Thoracic aorta (tissue), 2 donors: ENCODE measurements around the gene SEC61A2. TPM values are rescaled to one million over a fixed set of nuclear protein-coding genes. Genes with fewer than 3 reads are reported as not detected.

Source experiments
- ATAC-seq: fragments of 150-250 bp; one replicate; pipeline ENCODE4 v1.8.0; 2017; ENCODE audit warnings: low read depth; ENCODE audit not compliant: insufficient number of reproducible peaks, low FRiP score
- DNase-seq: peaks from one replicate; pipeline ENCODE4 v3.0.0-alpha.2; 2020; ENCODE audit warnings: low spot score
- H3K27ac ChIP-seq, 2 donors: fragments of 200-600 bp; sonication (generic); 1 replicate in 1 of 2; 2 replicates in 1 of 2; pipeline ENCODE4 v1.5.1; 2016; ENCODE audit warnings: mild to moderate bottlenecking in 2 of 2, moderate library complexity in 2 of 2
- H3K27me3 ChIP-seq: fragments of 200-600 bp; sonication (generic); replicated peaks from 2 replicates; pipeline ENCODE4 v1.6.0; 2016; ENCODE audit warnings: mild to moderate bottlenecking; ENCODE audit not compliant: insufficient read depth
- H3K36me3 ChIP-seq: fragments of 200-600 bp; sonication (generic); one replicate; pipeline ENCODE4 v1.5.1; 2016
- H3K4me1 ChIP-seq, 2 donors: fragments of 200-600 bp; sonication (generic); 1 replicate in 1 of 2; 2 replicates in 1 of 2; pipeline versions ENCODE4 v1.5.1 to v1.6.0; 2016; ENCODE audit warnings: low read depth in 2 of 2, mild to moderate bottlenecking in 1 of 2; ENCODE audit not compliant: control insufficient read depth in 1 of 2
- H3K4me3 ChIP-seq: fragments of 200-600 bp; sonication (generic); 2 replicates; pipeline ENCODE4 v1.5.1; 2016; ENCODE audit warnings: mild to moderate bottlenecking
- H3K9me3 ChIP-seq: fragments of 200-600 bp; sonication (generic); 2 replicates; pipeline ENCODE4 v1.5.1; 2016
- total RNA-seq, 2 donors: library from RNA; depleted of rRNA; stranded (reverse); fragments of >200 nt; gene quantifications; one replicate each; pipeline versions ENCODE4 v1.1.0 to v1.2.3, GENCODE V29; 2016
- TF ChIP-seq, protein P1 (sequence below): fragments of 200-600 bp; sonication (generic); IDR thresholded peaks from one replicate; pipeline ENCODE4 v1.5.1; 2019; ENCODE audit warnings: antibody characterized with exemption

Gene SEC61A2
- total RNA-seq, 2 donors from 2014 or later, result 3.5 to 15.4 TPM

DNA sequence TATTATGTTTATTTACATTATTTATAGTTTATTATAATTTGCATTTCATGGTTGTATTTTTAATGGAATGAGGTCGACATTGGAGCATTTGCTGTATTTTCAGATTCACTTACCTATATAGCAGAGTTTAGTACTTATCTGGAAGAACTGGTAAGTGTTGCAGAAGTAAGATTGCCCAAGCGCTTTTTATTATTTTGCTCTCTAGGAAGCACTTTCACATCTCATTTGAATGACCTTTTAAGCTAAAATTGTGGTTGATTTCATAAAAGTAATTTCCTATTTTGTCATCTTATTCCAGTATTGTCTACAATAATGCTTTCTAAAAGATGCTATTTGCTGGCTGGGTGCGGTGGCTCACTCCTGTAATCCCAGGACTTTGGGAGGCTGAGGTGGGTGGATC, 28.6 kb downstream of the SEC61A2 start:
- no peak for DNase-seq
- Histone ChIP-seq H3K4me1 (no peaks in the 10 kb centered on the region), H3K36me3 (peaks cover 42% of the 10 kb centered on the region), H3K9me3 (no peaks in the 10 kb centered on the region), H3K27ac (no peak overlapping the region), H3K27me3 (no peaks in the 10 kb centered on the region), H3K4me3 (no peak overlapping the region)
- ATAC-seq, result no peak
- TF ChIP-seq, protein P1, sequence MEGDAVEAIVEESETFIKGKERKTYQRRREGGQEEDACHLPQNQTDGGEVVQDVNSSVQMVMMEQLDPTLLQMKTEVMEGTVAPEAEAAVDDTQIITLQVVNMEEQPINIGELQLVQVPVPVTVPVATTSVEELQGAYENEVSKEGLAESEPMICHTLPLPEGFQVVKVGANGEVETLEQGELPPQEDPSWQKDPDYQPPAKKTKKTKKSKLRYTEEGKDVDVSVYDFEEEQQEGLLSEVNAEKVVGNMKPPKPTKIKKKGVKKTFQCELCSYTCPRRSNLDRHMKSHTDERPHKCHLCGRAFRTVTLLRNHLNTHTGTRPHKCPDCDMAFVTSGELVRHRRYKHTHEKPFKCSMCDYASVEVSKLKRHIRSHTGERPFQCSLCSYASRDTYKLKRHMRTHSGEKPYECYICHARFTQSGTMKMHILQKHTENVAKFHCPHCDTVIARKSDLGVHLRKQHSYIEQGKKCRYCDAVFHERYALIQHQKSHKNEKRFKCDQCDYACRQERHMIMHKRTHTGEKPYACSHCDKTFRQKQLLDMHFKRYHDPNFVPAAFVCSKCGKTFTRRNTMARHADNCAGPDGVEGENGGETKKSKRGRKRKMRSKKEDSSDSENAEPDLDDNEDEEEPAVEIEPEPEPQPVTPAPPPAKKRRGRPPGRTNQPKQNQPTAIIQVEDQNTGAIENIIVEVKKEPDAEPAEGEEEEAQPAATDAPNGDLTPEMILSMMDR, result no peak

DNA sequence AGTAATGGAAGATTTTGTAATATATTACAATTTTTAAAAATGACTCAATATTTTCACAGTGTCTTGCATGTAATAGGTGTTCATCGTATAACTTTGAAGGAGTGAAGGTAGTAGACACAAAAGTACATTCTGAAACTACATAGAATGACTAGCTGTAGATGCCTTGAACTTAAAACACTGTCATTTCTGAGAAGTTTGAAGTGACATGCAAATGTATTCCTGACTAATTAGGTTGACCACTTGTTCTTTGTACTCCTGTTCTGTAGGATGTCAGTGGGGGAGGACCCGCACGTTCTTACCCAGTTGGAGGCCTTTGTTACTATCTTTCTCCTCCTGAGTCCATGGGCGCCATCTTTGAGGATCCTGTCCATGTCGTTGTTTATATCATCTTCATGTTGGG, 31.2 kb downstream of the SEC61A2 start:
- H3K9me3 ChIP-seq, result no peaks in the 10 kb centered on the region
- no peak overlapping the region for H3K4me3 ChIP-seq
- DNase-seq, result no peak
- no peaks in the 10 kb centered on the region for H3K27me3 ChIP-seq
- H3K27ac ChIP-seq, result no peak overlapping the region
- H3K4me1 ChIP-seq, result no peaks in the 10 kb centered on the region
- TF ChIP-seq, protein P1, result no peak
- ATAC-seq, result no peak
- peaks cover 47% of the 10 kb centered on the region for H3K36me3 ChIP-seq

DNA sequence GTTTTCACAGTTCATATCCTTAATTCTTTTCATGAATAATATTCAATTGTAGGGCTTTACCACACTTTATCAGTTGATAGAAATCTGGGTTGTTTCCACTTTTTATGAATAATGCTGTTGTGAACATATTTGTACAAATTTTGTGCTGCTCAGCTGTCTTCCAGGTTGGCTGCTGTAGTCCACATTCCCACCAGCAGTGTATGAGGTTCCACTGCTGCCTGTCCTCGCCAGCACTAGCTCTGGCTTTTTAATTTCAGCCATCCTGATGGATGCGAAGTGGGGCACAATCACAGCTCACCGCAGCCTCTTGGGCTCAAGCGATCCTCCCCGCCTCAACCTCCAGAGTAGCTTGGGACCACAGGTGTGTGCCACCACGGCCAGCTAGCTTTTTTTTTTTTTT, 33.5 kb downstream of the SEC61A2 start:
- peaks cover 49% of the 10 kb centered on the region for H3K36me3 ChIP-seq
- TF ChIP-seq, protein P1, result no peak

DNA sequence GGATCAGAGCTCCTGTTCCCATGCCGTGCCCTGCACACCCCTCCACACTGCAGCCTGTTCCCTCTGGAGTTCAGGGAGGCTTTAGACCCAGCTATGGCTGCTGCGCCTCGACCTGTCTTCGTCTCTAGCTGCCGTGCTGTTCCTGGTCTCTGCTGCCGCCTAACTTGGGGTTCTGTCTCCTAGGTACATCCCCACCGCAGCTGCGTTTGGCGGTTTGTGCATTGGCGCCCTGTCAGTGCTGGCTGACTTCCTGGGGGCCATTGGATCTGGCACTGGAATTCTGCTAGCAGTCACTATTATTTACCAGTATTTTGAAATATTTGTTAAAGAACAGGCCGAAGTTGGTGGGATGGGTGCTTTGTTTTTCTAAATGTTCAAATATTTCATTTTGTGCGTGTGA, 34.6 kb downstream of the SEC61A2 start:
- H3K9me3 ChIP-seq, result no peaks in the 10 kb centered on the region
- ATAC-seq (no peak), DNase-seq (no peak)
- no peak overlapping the region for H3K4me3 ChIP-seq
- peaks cover 47% of the 10 kb centered on the region for H3K36me3 ChIP-seq
- H3K4me1 ChIP-seq, result no peaks in the 10 kb centered on the region
- no peak overlapping the region for H3K27ac ChIP-seq
- H3K27me3 ChIP-seq, result no peaks in the 10 kb centered on the region
- TF ChIP-seq, protein P1, result no peak

More for the DNA sequence above, 33.5 kb downstream of the SEC61A2 start:
- H3K27ac ChIP-seq, result no peak overlapping the region
- H3K4me3 ChIP-seq, result no peak overlapping the region
- DNase-seq (no peak), ATAC-seq (no peak)
- no peaks in the 10 kb centered on the region for H3K27me3 ChIP-seq
- H3K9me3 ChIP-seq, result no peaks in the 10 kb centered on the region
- H3K4me1 ChIP-seq, result no peaks in the 10 kb centered on the region

DNA sequence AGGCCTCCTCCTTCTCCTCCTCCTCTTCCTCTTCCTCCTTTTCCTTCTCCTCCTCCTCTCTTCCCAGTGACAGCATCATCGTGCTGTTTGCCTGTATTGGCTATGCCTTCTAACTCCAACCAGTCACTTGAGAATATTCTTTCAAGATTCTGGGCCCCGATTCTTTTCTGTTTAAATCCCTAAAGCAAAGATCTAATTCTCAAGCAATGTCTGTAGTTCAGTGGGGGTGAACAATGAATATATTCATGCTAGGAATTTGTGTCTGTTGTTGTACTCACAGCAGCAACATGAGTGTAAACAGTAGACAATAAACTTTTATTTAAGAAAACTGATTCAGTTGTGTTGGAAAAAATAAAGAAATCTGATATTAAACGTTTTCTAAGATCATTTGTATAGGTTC, 35.6 kb downstream of the SEC61A2 start:
- Histone ChIP-seq H3K36me3 (peaks cover 51% of the 10 kb centered on the region), H3K4me1 (no peaks in the 10 kb centered on the region), H3K4me3 (no peak overlapping the region), H3K9me3 (no peaks in the 10 kb centered on the region), H3K27ac (no peak overlapping the region), H3K27me3 (no peaks in the 10 kb centered on the region)
- ATAC-seq (no peak), DNase-seq (no peak)
- TF ChIP-seq, protein P1, result no peak
